Gastrocnemius medialis (tissue), 4 donors: Measurements from ENCODE around the gene PLA2G2F.

ENCODE experiments used
- CTCF ChIP-seq, 5 experiments: fragments of 450-650 bp in 3 of 5; fragments of 200-600 bp in 2 of 5; sonication (generic) in 2 of 5; IDR thresholded peaks in 4 of 5; conservative IDR thresholded peaks in 1 of 5; 1 replicate in 4 of 5; 2 replicates in 1 of 5; pipeline ENCODE4 v1.5.1; 2016 to 2019; ENCODE audit warnings: antibody characterized with exemption in 5 of 5, mild to moderate bottlenecking in 3 of 5, moderate library complexity in 3 of 5
- POLR2A ChIP-seq, 2 donors: fragments of 450-650 bp; IDR thresholded peaks; one replicate each; pipeline ENCODE4 v1.6.1; 2017; ENCODE audit warnings: antibody characterized with exemption in 2 of 2, mild to moderate bottlenecking in 2 of 2, moderate library complexity in 2 of 2

- TF ChIP-seq CTCF (IDR thresholded peaks at IDR 0.05 in 4 of 5, conservative IDR thresholded peaks at IDR 0.05 in 1 of 5) (no peak), POLR2A (IDR thresholded peaks at IDR 0.05) (no peak)
Measured at GRCh38 chr1:20119347-20119746, 19.8 kb upstream of the PLA2G2F start, which contains the start of gene PLA2G2D.
